Fibroblast of mammary gland (primary cell): ENCODE data around the gene VEGFD.

ENCODE experiments used
- DNase-seq: peaks from one replicate; pipeline ENCODE4 v3.0.0-alpha.2; 2010; ENCODE audit warnings: low read depth
- H3K4me3 ChIP-seq: 2 replicates; pipeline ENCODE4 v1.5.1; 2011; ENCODE audit warnings: low read depth, mild to moderate bottlenecking, low read length, moderate library complexity; ENCODE audit not compliant: control insufficient read depth
- CTCF ChIP-seq: conservative IDR thresholded peaks from 2 replicates; pipeline ENCODE4 v1.5.1; 2011; ENCODE audit warnings: low read depth, low read length, inconsistent platforms; ENCODE audit not compliant: control insufficient read depth, insufficient read depth

Gene VEGFD

GRCh38 chrX:15299941-15300851 is 84.0 kb downstream of the VEGFD start:
- H3K4me3 ChIP-seq: no peak overlapping the region
- TF ChIP-seq CTCF: peak; percentile 43
- peak; percentile 28 for DNase-seq

GRCh38 chrX:15298780-15299179 is 85.4 kb downstream of the VEGFD start:
- no peak for TF ChIP-seq CTCF
- no peak overlapping the region for H3K4me3 ChIP-seq
- no peak for DNase-seq

- no peak for DNase-seq
- no peak overlapping the region for H3K4me3 ChIP-seq
- TF ChIP-seq CTCF: no peak
These were observed 86.0 kb downstream of the VEGFD start for GRCh38 chrX:15298201-15298600.
